HG03575 (cell line): ENCODE data around the gene THSD4.
"Not testable (repeated sequence)": the region's sequence is repeated elsewhere in the genome, so short reads cannot be mapped to it uniquely, and the experiment has no call there.

Experiments
- ATAC-seq: cut with Tn5 transposase; IDR thresholded peaks from one replicate; pipeline ENCODE4 v1.9.1; 2021; ENCODE audit not compliant: unreplicated experiment, insufficient number of reproducible peaks, low FRiP score; ENCODE audit errors: extremely low read depth

The THSD4 gene

DNA sequence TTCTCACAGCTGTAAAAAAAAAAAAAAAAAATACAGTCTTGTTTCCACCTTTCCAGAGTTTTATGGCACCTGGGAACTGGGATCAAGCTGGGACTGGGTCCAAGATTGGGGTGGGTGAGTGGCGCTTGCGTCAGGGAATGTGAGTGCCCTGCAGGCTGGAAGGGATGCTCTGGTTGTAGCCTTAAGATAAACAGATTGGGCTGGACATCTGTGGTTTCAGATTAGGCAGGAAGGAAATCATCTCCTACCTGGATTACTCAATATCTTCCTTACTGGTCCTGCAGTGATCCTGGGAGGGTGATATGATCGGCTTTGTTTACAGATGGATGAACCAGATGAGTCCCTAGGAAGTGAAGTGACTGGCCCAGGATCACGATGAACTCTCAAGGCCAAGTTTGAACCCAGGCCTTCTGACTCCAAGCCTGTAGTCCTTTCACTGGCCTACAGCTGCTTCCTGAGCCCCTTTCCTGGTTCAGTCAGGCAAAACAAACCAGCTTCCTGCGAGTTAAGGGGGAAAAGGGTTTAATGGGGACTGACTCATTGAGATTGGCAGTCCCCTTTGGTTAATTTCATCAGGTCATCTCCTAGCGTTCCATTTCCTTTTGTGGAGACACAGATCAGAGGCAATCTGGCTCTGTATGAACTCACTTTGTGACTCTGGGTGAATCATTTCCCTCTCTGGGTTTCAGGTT is 179.8 kb downstream of the THSD4 start:
- no peak for ATAC-seq

DNA sequence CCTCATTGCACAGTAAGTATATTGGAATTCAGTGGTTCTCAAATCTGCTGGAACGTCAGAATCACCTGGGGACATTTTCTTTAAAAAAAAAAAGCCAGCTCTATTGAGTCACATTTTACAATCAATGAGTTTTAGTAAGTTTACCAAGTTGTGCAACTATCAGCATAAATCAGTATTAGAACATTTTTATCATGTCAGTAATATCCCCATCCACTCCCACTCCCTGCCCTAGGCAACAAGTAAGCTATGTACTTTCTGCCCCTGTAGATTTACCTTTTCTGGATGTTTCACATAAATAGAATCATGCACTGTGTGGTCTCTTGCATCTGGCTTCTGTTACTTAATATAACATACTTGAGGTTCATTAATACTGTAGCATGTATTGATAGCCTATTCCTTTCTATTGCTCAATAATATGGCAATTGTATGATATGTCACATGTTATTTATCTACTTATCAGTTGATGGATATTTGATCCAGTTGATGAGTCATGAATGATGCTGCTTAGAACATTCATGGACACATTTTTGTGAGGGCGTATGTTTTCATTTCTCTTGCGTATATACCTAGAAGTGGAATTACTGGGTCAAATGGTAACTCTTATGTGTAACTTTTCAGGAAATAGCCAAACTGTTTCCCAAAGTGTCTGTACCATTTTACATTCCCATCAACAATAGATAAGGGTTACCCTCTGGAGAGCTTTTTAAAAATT is 180.5 kb downstream of the THSD4 start:
- ATAC-seq: no peak

DNA sequence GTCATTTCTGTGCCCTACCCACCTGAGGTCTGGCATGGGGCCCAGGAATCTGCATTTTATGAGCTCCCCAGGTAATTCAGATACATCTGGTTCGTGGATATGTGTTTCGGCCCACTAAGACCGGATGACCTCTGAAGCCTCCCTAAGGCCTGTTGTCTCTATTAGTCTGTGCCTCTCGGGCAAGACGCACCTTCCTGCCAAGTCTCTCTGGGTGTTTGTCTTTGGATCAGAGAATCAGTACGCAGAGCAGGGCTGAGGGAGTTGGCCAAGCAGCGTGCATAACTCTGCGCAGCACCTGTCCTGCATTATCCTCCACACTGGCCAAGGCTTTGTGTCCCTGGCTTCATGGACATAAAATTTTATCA is 181.0 kb downstream of the THSD4 start:
- no peak for ATAC-seq

DNA sequence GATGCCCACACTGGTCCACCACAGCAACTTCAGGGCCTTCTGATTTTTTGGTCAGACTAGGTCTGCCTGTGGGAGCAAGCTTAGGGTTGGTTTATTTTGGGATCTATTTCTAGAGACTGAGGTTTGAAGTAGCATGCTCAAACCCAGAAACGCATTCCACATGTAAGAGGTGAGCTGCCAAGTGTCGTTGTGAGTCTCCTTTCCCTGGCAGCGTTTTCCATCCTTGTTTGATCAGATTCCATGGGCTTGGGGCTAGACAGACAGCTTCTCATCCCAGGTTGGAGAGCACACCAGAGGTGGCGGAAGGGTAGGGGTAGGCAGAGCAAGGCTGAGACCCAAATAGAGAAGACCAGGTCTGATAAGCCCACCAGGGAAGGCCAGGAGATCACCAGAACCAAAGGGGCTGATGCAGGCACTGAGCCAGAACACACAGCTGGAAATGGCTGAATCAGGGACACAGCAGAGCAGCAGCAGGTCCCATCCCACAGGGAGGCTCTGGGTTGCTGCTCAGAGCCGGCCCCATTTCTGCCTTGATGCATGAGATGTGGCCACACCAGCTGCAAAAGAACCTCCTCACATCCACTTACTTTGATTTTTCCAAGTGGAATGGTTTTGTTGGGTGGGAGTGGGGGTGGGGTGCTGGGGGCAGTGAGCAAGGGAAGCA is 186.8 kb downstream of the THSD4 start:
- ATAC-seq: no peak

DNA sequence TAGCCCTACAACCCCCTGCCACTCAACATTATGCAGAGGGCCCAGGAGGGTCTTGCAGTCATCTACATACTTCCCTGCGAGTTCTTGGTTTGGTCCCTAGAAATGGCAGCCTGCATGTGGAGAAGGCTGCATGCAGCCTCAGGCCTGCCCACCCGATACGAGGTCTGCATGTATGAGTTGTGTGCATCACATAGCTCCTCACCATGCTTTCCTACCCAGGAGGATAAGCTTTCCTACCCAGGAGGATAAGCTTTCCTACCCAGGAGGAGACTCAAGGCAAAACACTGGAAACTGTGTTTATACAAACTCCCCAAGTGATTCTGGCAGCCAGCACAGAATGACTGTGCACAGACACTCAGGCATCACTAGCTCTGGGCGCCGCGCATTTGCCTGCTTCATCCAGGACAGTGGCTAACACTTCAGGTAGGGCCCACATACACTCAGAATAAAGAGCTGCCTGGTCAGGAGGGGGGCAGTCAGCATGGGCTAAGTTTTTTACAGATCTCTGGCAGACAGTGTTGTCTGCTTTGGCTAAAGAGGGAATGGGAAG is 187.7 kb downstream of the THSD4 start:
- no peak for ATAC-seq

DNA sequence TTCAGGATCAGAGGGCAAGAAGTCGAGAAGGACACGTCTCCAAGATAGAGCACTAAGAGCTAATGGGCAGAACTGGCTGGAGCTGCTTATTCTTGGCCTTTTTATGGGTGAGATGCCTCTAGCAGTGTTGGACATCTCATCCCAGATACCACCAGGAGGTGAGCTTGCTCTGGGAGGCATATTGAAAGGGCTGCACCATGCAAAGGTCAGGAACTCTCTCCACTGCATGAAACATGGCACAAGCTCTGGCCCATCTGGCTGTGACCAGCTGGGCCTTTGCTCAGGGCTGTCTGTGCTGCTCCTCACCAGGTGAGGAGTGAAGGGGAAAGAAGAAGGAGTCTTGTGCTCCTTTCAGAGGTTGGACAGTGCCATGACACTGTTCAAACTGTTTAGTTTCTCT is 188.7 kb downstream of the THSD4 start:
- no peak for ATAC-seq

DNA sequence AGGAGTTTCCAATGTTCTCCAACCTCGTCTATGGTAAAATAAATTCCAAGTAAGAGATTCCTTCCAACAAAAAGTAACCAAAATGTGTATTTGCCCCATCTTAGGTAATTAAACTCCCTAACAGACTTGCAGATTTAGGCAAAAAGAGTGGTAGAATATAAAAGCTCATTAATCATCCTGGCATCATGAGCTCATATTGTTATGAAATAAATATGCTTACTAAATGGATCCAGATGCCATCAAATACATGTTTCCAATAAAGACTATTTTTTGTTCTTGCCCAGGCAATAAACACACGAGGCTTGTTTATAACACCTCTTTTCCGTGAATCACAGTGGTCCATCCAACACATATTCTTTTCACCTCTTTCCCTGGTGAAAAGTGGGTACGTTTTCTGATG is 189.4 kb downstream of the THSD4 start:
- no peak for ATAC-seq

DNA sequence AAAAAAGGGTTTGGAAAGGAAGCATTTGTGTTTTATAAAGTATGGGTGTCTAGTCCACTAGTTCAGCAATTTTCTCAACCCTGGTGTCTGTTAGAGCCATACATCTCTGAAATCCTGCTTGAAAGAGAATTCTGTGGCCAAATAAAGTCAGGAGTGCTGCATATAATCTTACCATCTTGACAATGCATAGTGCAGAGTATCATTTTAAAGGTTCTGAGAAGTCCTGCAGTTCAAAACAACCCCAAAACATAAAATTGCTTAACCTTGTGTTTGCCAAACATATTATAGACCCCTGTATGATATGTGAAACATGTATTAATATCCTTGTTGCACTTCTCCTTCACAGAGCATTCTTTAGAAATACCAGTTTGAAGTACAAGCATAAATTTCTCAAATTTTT is 191.3 kb downstream of the THSD4 start:
- no peak for ATAC-seq

DNA sequence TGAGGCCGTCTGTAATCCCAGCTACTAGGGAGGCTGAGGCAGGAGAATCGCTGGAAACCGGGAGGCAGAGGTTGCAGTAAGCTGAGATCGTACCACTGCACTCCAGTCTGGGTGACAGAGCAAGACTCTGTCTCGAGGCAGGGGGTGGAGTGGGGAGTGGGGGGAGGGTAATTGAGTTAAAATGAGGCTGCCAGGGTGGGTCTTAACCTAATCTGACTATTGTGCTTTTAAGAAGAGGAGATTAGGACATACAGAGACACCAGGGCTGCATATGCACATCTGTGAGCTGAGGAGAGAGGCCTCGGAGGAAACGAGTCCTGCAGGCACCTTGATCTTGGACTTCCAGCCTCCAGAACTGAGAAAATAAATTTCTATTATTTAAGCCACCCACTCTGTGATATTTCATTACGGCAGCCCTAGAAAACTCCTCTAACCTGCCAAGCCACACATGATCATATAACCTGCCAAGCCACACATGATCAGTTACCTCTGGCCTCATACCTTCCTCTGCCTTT is 197.0 kb downstream of the THSD4 start:
- no peak for ATAC-seq

DNA sequence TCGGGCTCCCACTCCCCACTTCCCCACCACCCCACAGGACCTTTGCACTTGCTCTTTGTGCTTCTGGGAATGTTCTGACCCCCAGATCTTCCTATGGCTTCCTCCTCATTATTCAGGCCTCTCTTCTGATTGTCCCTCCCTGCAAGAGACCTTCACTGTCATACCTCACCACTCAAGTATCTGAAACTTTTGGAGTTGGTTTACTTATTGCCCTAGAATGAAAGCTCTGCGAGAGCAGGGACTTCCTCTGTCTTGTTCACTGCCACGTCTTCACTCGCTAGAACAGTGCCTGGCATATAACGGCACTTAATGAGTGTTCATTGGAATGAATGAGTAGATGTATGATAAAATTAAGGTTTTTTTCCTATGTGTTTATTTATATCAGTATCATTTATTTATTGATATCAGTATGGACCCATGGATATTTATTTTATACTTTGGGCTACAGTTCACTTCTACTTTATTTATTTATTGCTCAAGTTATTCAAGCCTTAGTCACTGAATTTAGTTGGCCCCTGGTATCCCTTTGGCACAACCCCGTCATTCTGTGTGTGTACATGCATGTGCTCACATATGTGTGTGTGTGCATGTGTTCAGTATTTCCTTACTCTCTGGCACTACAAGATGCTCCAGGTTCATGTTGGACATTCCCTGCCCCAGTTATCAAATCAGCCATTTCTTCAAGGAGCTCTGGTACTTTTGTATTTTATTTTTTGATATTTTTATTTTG is 197.6 kb downstream of the THSD4 start:
- no peak for ATAC-seq

DNA sequence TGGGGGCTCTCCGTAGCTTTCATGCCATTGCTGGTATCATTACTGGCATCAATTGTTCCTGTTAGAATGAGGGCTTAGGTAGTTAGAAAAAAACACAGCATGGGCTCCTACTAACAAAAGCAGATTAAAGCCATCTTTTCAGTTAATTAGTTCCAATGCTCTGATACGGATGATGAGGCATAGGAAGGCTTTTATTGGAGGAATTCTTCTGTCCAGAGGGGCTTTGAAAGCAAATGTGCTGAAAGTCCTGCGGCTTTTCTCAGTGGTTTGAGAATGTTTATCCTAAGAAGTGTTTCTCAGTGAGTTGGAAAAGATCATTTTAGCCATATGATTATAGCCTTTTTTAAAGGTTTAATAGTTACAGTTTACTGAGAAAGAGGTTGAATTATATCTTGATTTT is 198.5 kb downstream of the THSD4 start:
- no peak for ATAC-seq

DNA sequence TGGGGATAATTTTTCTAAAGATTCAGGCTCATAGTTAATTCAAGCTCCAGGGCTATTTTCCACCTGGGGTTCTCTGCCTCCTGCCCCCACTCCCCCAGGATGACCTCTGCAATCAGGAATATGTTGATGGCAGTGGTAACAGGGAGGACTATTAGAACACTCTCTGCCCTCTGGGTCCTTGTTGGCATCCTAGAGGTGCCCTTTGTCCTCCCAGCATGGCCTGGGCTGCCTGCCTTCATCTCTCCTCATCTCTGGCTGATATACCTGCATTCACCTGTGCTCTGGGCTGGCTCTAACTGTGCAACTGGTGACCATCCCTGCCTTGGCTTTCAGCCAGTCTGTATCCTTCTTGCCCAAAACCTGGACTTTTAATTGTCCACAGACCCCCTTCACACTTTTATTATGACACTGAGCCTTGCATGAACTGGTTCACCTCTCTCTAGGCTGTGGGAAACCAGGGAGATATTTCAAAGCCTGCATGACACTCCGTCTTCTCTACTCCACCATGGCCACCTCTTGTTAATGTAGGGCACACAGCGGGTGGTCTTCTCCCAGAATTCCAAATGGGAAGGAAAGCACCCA is 199.8 kb downstream of the THSD4 start:
- ATAC-seq: no peak

DNA sequence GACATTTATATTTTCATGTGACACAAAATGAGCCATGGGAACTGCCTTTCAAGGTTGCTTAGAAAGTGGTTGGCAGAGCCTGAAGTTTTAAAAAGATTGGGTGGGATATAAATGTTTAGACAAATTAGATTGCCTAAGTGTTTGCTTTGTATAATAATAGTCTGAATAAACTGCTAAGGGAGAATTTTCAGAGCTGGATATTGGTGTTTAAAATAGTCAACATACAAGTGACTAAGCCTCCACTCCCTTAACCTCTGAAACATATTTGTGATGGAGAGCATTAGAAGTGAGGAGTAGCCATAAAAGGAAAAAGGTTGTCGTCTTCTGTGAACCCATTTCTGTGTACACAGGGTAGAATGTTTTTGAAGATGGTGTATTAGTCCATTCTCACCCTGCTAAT is 201.6 kb downstream of the THSD4 start:
- no peak for ATAC-seq

DNA sequence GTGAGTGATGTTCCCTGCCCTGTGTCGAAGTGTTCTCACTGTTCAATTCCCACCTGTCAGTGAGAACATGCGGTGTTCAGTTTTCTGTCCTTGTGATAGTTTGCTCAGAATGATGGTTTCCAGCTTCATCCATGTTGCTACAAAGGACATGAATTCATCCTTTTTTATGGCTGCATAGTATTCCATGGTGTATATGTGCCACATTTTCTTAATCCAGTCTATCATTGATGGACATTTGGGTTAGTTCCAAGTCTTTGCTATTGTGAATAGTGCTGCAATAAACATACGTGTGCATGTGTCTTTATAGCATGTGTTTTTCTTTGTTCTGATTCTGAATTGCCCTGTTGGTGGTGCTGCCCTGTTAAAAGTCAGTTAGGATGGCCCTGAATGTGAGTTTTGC is 204.2 kb downstream of the THSD4 start:
- ATAC-seq: not testable (repeated sequence)

DNA sequence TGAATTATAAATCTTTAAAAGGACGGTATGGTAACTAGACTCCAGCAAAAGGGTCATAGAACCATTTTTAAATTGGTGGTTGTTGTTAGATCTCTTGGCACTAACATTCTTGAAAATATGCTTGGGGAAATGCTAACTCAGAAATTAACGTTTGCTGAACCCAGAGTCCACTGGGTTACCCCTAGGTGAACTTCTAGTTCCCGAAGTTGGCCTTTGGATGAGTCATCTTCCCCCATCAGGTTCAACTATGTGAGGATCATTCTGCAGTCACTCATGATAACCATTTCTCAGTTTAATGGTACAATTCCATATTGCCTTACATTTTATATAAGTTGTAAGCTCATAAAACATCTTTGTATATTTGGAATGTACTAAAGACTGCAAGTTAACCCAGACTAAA is 204.7 kb downstream of the THSD4 start:
- ATAC-seq: no peak

DNA sequence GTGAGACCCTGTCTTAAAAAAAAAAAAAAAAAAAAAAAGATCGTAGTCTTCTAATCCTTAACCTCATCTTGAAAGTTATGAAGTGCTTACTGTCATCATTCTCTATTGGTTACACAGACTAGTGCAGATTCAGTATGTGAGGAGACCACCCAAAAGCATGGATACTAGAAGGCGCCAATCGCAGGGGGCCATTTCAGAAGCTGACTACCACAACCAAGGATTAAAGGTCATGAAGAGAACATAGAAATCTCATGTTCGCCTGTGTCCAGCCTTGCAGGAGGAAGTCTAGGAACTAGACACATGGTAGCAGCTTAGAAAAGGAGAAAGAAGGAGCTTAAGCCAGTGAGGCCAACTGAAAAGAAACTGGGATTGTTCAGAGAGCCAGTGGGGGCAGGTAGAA is 207.8 kb downstream of the THSD4 start:
- no peak for ATAC-seq

DNA sequence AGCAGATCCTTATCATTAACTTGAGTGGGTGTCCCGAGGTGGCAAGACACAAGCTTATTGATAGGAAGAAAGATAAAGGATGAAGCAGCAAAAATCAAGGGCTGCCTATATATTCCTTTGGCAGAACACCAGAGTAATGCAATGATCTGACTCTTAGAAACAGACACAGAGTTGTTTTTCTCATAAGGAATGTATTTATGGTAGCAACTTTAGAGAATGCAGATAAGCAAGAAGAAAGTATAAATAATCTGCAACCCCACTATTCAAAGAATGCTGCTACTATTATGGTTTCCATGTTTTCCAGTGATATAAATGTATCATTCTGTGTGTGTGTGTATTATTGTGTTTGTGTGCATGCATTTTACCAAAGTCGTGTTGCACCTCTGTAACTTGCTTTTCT is 208.3 kb downstream of the THSD4 start:
- no peak for ATAC-seq

DNA sequence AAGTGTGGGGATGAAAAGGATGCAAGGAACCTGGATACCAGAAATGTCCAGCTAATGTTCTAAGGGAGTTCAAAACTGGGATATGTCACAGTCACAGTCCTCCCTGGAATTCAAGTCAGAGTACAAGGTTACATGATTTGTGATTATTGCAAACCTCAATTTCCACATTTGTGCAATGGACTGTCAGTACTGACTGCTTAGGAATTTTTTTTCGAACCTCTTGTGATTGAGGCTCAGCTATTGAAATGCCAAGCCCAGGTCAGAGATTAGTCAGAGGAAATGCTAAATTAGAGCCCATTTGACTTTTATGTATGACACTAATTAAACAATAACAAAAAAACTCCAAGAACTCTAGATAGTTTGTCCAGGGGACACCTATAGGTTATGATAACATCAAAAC is 210.2 kb downstream of the THSD4 start:
- ATAC-seq: no peak

DNA sequence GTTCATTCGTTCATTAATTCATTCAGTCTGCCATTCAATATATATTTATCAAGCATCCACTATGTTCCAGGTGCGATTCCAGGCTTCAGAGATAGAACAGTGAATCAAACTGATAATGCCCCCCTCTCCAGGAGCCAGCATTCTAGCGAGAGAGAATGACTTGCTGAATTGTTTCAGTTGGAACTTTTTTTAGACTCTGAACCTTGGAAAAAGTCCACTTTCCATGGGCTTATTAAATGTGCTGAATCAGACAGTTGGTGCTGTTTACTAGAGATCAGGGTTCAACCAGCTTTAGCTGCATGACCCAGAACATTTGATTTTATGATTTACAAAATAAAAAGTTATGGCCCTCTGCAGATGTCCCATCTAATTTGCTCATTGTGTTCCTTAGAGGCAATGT is 213.2 kb downstream of the THSD4 start:
- no peak for ATAC-seq
